Glutamatergic neuron (in vitro differentiated cells): ENCODE measurements around the gene RHOD. TPM values are rescaled to one million over a fixed set of nuclear protein-coding genes. Genes with fewer than 3 reads are reported as not detected.

Source experiments
- DNase-seq: peaks from one replicate; pipeline ENCODE4 v3.0.0; 2022
- H3K27ac Mint-ChIP-seq: one replicate; pipeline ENCODE4 v1.8.0; 2020; ENCODE audit warnings: mild to moderate bottlenecking, mixed read lengths, inconsistent platforms; ENCODE audit not compliant: unreplicated experiment
- H3K27me3 Mint-ChIP-seq: one replicate; pipeline ENCODE4 v1.8.0; 2020; ENCODE audit warnings: mild to moderate bottlenecking, moderate library complexity, mixed read lengths, inconsistent platforms; ENCODE audit not compliant: unreplicated experiment
- H3K36me3 Mint-ChIP-seq: one replicate; pipeline ENCODE4 v1.8.0; 2020; ENCODE audit warnings: mild to moderate bottlenecking, mixed read lengths, inconsistent platforms; ENCODE audit not compliant: unreplicated experiment
- H3K4me1 Mint-ChIP-seq: one replicate; pipeline ENCODE4 v1.8.0; 2020; ENCODE audit warnings: mild to moderate bottlenecking, low read depth, mixed read lengths, inconsistent platforms; ENCODE audit not compliant: unreplicated experiment
- H3K4me3 Mint-ChIP-seq: one replicate; pipeline ENCODE4 v1.8.0; 2020; ENCODE audit warnings: mild to moderate bottlenecking, mixed read lengths, inconsistent platforms; ENCODE audit not compliant: unreplicated experiment
- H3K9me3 Mint-ChIP-seq: one replicate; pipeline ENCODE4 v1.8.0; 2020; ENCODE audit warnings: mild to moderate bottlenecking, moderate library complexity, mixed read lengths, inconsistent platforms; ENCODE audit not compliant: unreplicated experiment
- CTCF ChIP-seq: fragments of 200-600 bp; sonication (generic); IDR thresholded peaks from one replicate; pipeline ENCODE4 v1.5.0; 2021; ENCODE audit not compliant: partially characterized antibody, unreplicated experiment
- total RNA-seq: library from RNA; stranded (reverse); fragmentation: NEBNext Ultra II Directional; extraction: Animal tissue kit (Norgen Biotek cat#: 25700); gene quantifications from one replicate; pipeline ENCODE4 v1.2.1, GENCODE V29; 2021; ENCODE audit not compliant: unreplicated experiment

RHOD gene
- total RNA-seq, 1 donor from 2014 or later, result not detected

GRCh38 chr11:67040147-67040546, 16.5 kb upstream of the RHOD start:
- DNase-seq, result no peak
- H3K4me1 Mint-ChIP-seq, result no peaks in the 10 kb centered on the region
- H3K9me3 Mint-ChIP-seq, result peaks cover 1% of the 10 kb centered on the region
- peaks cover 6% of the 10 kb centered on the region for H3K27me3 Mint-ChIP-seq
- no peaks in the 10 kb centered on the region for H3K36me3 Mint-ChIP-seq
- no peak for TF ChIP-seq CTCF
- no peak overlapping the region for H3K4me3 Mint-ChIP-seq
- no peak overlapping the region for H3K27ac Mint-ChIP-seq

GRCh38 chr11:67041602-67042001, 15.0 kb upstream of the RHOD start:
- Mint-ChIP-seq H3K9me3 (peaks cover 2% of the 10 kb centered on the region), H3K27ac (no peak overlapping the region), H3K4me1 (no peaks in the 10 kb centered on the region), H3K27me3 (peaks cover 8% of the 10 kb centered on the region), H3K36me3 (no peaks in the 10 kb centered on the region), H3K4me3 (no peak overlapping the region)
- no peak for DNase-seq
- TF ChIP-seq CTCF, result no peak

- no peak for DNase-seq
- no peak for TF ChIP-seq CTCF
- Mint-ChIP-seq H3K27ac (no peak overlapping the region), H3K4me3 (no peak overlapping the region), H3K4me1 (no peaks in the 10 kb centered on the region), H3K9me3 (peaks cover 2% of the 10 kb centered on the region), H3K27me3 (peaks cover 8% of the 10 kb centered on the region), H3K36me3 (no peaks in the 10 kb centered on the region)
Measured at GRCh38 chr11:67043572-67044349, 12.9 kb upstream of the RHOD start.

GRCh38 chr11:67044496-67044895, 12.2 kb upstream of the RHOD start:
- Mint-ChIP-seq H3K27ac (no peak overlapping the region), H3K4me3 (no peak overlapping the region), H3K27me3 (peaks cover 10% of the 10 kb centered on the region), H3K9me3 (peaks cover 2% of the 10 kb centered on the region), H3K36me3 (no peaks in the 10 kb centered on the region), H3K4me1 (no peaks in the 10 kb centered on the region)
- TF ChIP-seq CTCF, result no peak
- no peak for DNase-seq

GRCh38 chr11:67045314-67045713, 11.3 kb upstream of the RHOD start:
- TF ChIP-seq CTCF, result no peak
- no peak overlapping the region for H3K4me3 Mint-ChIP-seq

More at GRCh38 chr11:67045314-67045713, 11.3 kb upstream of the RHOD start:
- Mint-ChIP-seq H3K36me3 (no peaks in the 10 kb centered on the region), H3K4me1 (no peaks in the 10 kb centered on the region), H3K27ac (no peak overlapping the region), H3K9me3 (peaks cover 2% of the 10 kb centered on the region), H3K27me3 (peaks cover 10% of the 10 kb centered on the region)
- no peak for DNase-seq
